A549 (cell line): Measurements from ENCODE around the gene ADAMTS14. TPM values are rescaled to one million over a fixed set of nuclear protein-coding genes. Genes with fewer than 3 reads are reported as not detected.

ENCODE experiments used
- ATAC-seq, 2 experiments: fragments of 200-7000 bp in 1 of 2; fragments of >200 bp in 1 of 2; cut with Nextera tagmentation in 1 of 2; cut with Tn5 transposase in 1 of 2; 3 replicates each; pipeline versions ENCODE4 v1.8.0 to v1.9.1; 2018 to 2020; ENCODE audit warnings: mild to moderate bottlenecking in 1 of 2, moderate library complexity in 1 of 2
- CTCF ChIA-PET: fragments of 300-600 bp; sonication (Branson Sonifier 250); formaldehyde crosslinking; extraction: SDS; loops from one replicate; lab custom pipeline; 2021; ENCODE audit warnings: antibody characterized with exemption, inconsistent platforms; lab: Yijun Ruan, JAX
- POLR2A ChIA-PET: fragments of 350-600 bp; formaldehyde crosslinking; extraction: SDS; loops from one replicate; lab custom pipeline; 2021; ENCODE audit warnings: antibody characterized with exemption, inconsistent platforms; lab: Yijun Ruan, JAX
- DNase-seq, 2 experiments: peaks; one replicate each; pipeline versions ENCODE4 v3.0.0 to v3.0.0-alpha.2; 2011 to 2016; ENCODE audit warnings: low read depth in 1 of 2, low spot score in 1 of 2
- FAIRE-seq: peaks from 2 replicates; lab custom pipeline; 2011; peaks lifted over from hg19 to GRCh38; lab: Jason Lieb, UNC
- H3K27ac ChIP-seq, 2 experiments: fragments of >200 bp; sonication (Bioruptor Twin); formaldehyde crosslinking; 3 replicates each; pipeline ENCODE4 v1.5.1; 2016 to 2017
- H3K4me1 ChIP-seq: fragments of >200 bp; sonication (Bioruptor Twin); formaldehyde crosslinking; 3 replicates; pipeline ENCODE4 v1.6.1; 2016
- H3K4me2 ChIP-seq: fragments of >200 bp; sonication (Bioruptor Twin); formaldehyde crosslinking; 3 replicates; pipeline ENCODE4 v1.6.1; 2016
- H3K4me3 ChIP-seq: fragments of >200 bp; sonication (Bioruptor Twin); formaldehyde crosslinking; 3 replicates; pipeline ENCODE4 v1.5.1; 2016
- H3K9me3 ChIP-seq: fragments of >200 bp; sonication (Bioruptor Twin); formaldehyde crosslinking; 3 replicates; pipeline ENCODE4 v1.6.1; 2016
- BCL3 ChIP-seq: fragments of >200 bp; sonication (Bioruptor Twin); formaldehyde crosslinking; IDR thresholded peaks from 3 replicates; pipeline ENCODE4 v1.6.1; 2016
- CBX8 ChIP-seq: fragments of 200-600 bp; sonication (generic); IDR thresholded peaks from 2 replicates; pipeline ENCODE4 v1.6.1; 2016
- CHD2 ChIP-seq: fragments of 150-350 bp; IDR thresholded peaks from 2 replicates; pipeline ENCODE4 v1.6.1; 2014; ENCODE audit warnings: low read length; ENCODE audit not compliant: partially characterized antibody
- EP300 ChIP-seq, 2 experiments: fragments of >200 bp; sonication (Bioruptor Twin); formaldehyde crosslinking; IDR thresholded peaks; 2 replicates in 1 of 2; 3 replicates in 1 of 2; pipeline ENCODE4 v1.6.1; 2016 to 2017
- FOXS1 ChIP-seq: fragments of 250-450 bp; sonication (Bioruptor Pico); IDR thresholded peaks from 2 replicates; pipeline ENCODE4 v1.5.0; 2020; ENCODE audit warnings: mild to moderate bottlenecking, moderate library complexity
- HDAC2 ChIP-seq: fragments of 200-600 bp; sonication (generic); IDR thresholded peaks from 2 replicates; pipeline ENCODE4 v1.6.1; 2016
- HMGXB4 ChIP-seq: fragments of 250-450 bp; sonication (Bioruptor Pico); IDR thresholded peaks from 2 replicates; pipeline ENCODE4 v1.5.0; 2021; ENCODE audit warnings: mild to moderate bottlenecking, moderate library complexity, borderline replicate concordance
- JUN ChIP-seq, 2 experiments: fragments of >200 bp; sonication (Bioruptor Twin); formaldehyde crosslinking; IDR thresholded peaks; 2 replicates in 1 of 2; 3 replicates in 1 of 2; pipeline ENCODE4 v1.6.1; 2016 to 2017
- KDM1A ChIP-seq: fragments of 200-600 bp; sonication (generic); IDR thresholded peaks from 2 replicates; pipeline ENCODE4 v1.6.1; 2016; ENCODE audit warnings: low read depth, mild to moderate bottlenecking
- KDM5A ChIP-seq: fragments of 200-600 bp; sonication (generic); IDR thresholded peaks from 2 replicates; pipeline ENCODE4 v1.6.1; 2016; ENCODE audit warnings: antibody characterized with exemption, mild to moderate bottlenecking
- MAX ChIP-seq: IDR thresholded peaks from 2 replicates; pipeline ENCODE4 v1.6.1; 2012
- NFE2L2 ChIP-seq: fragments of 150-350 bp; conservative IDR thresholded peaks from 2 replicates; pipeline ENCODE4 v1.6.1; 2014; ENCODE audit warnings: low read length
- NPAS2 ChIP-seq: fragments of 250-450 bp; sonication (Bioruptor Pico); IDR thresholded peaks from 2 replicates; pipeline ENCODE4 v1.8.0; 2022; ENCODE audit warnings: mild to moderate bottlenecking, moderate library complexity, borderline replicate concordance
- NR3C1 ChIP-seq: fragments of >200 bp; sonication (Bioruptor Twin); formaldehyde crosslinking; IDR thresholded peaks from 3 replicates; pipeline ENCODE4 v1.6.1; 2017
- PBX3 ChIP-seq: IDR thresholded peaks from 2 replicates; pipeline ENCODE4 v1.6.1; 2012
- SMC3 ChIP-seq: fragments of >200 bp; sonication (Bioruptor Twin); formaldehyde crosslinking; IDR thresholded peaks from 3 replicates; pipeline ENCODE4 v1.6.1; 2018; ENCODE audit warnings: inconsistent platforms
- SREBF2 ChIP-seq: fragments of 450-650 bp; IDR thresholded peaks from 2 replicates; pipeline ENCODE4 v1.6.1; 2014; ENCODE audit warnings: mild to moderate bottlenecking, moderate library complexity
- USF2 ChIP-seq: fragments of 450-650 bp; IDR thresholded peaks from 2 replicates; pipeline ENCODE4 v1.6.1; 2014; ENCODE audit warnings: antibody characterized with exemption
- ZFP36 ChIP-seq: fragments of 450-650 bp; IDR thresholded peaks from 2 replicates; pipeline ENCODE4 v1.6.1; 2014; ENCODE audit warnings: borderline replicate concordance; ENCODE audit not compliant: partially characterized antibody
- ZNF302 ChIP-seq: fragments of 250-450 bp; sonication (Bioruptor Pico); IDR thresholded peaks from 2 replicates; pipeline ENCODE4 v1.9.0; 2021; ENCODE audit warnings: inconsistent platforms, mild to moderate bottlenecking, moderate library complexity
- ZSCAN20 ChIP-seq: fragments of 250-450 bp; sonication (Bioruptor Pico); IDR thresholded peaks from 2 replicates; pipeline ENCODE4 v1.8.0; 2022; ENCODE audit warnings: mild to moderate bottlenecking, moderate library complexity
- WGBS: methylation state at CpG from one replicate; pipeline ENCODE4 v1.1.6; 2017; ENCODE audit errors: missing lambda C conversion rate; 5-methylcytosine and 5-hydroxymethylcytosine counted together
- polyA plus RNA-seq, 4 experiments: library from polyadenylated mRNA; depleted of rRNA in 3 of 4; stranded (reverse); fragments of >200 nt; fragmentation: RNase III in 1 of 4; extraction: RNeasy Plus Mini Kit Qiagen cat#74134 plus additional on column Dnase treatment in 1 of 4; gene quantifications; 2 replicates in 3 of 4; 3 replicates in 1 of 4; pipeline ENCODE4 v1.2.3, GENCODE V29; 2011 to 2017

Gene ADAMTS14
- polyA plus RNA-seq, 2 of the 4 experiments (the other 2 are of a cell fraction), result 0.03 TPM; not detected in 1

GRCh38 chr10:70806841-70807240 lies 134.5 kb downstream of the ADAMTS14 start:
- POLR2A ChIA-PET, result interaction anchor here (1.2 to 1.3 kb wide), 2 partner anchors 10 to 15 kb away, joined by 3 read pairs; no protein-coding TSS in a partner anchor
- 100% methylated on average over 1 of the region's 1 CpG for WGBS

GRCh38 chr10:70807556-70807955 lies 135.2 kb downstream of the ADAMTS14 start:
- CTCF ChIA-PET, result interaction anchor here (1.4 to 1.8 kb wide), 2 partner anchors 9 to 96 kb away, joined by 4 to 5 read pairs; no protein-coding TSS in a partner anchor
- no peak for DNase-seq
- Histone ChIP-seq H3K4me3 (no peak overlapping the region), H3K4me1 (peaks cover 5% of the 10 kb centered on the region; the same call in 1 of the 3 replicates)
- no peak for ATAC-seq
- TF ChIP-seq PBX3 (no peak), MAX (no peak), NFE2L2 (no peak), CHD2 (no peak)
- TF ChIP-seq, all 56 proteins: peak for 0
- FAIRE-seq, result no peak
- WGBS, result 29% methylated on average over 3 of the region's 3 CpGs
- POLR2A ChIA-PET, result no interaction called here
- Histone ChIP-seq H3K9me3 (no peaks in the 10 kb centered on the region), H3K4me2 (no peak overlapping the region), H3K27ac (no peak overlapping the region)

More at GRCh38 chr10:70806841-70807240, 134.5 kb downstream of the ADAMTS14 start:
- Histone ChIP-seq H3K9me3 (no peaks in the 10 kb centered on the region), H3K4me2 (no peak overlapping the region), H3K27ac (no peak overlapping the region), H3K4me3 (no peak overlapping the region), H3K4me1 (peaks cover 5% of the 10 kb centered on the region; the same call in 1 of the 3 replicates)
- TF ChIP-seq HMGXB4 (CRISPR knock-in tag) (no peak), KDM5A (no peak), MAX (no peak), KDM1A (no peak), USF2 (no peak), FOXS1 (CRISPR knock-in tag) (no peak), EP300 (IDR thresholded peaks at IDR 0.05) (no peak), NPAS2 (no peak), HDAC2 (no peak), ZNF302 (CRISPR knock-in tag) (no peak), ZFP36 (no peak), CBX8 (no peak), SMC3 (no peak), ZSCAN20 (CRISPR knock-in tag) (no peak), SREBF2 (no peak), BCL3 (no peak), NR3C1 (no peak), JUN (IDR thresholded peaks at IDR 0.05) (no peak)
- no peak for DNase-seq
- CTCF ChIA-PET, result interaction anchor here (0.6 to 1.8 kb wide), 5 partner anchors 10 to 346 kb away, joined by 3 to 5 read pairs (median 4); no protein-coding TSS in a partner anchor
- no peak for FAIRE-seq
- no peak for ATAC-seq
